IMR-90 (cell line): Measurements from ENCODE around the gene HIVEP3.

ENCODE experiments used
- POLR2A ChIP-seq: IDR thresholded peaks from 2 replicates; pipeline ENCODE4 v1.6.1; 2012; ENCODE audit warnings: mild to moderate bottlenecking, low read depth, low read length
- TF ChIP-seq, protein P1 (sequence below): conservative IDR thresholded peaks from 2 replicates; pipeline ENCODE4 v1.5.1; 2012; ENCODE audit warnings: mild to moderate bottlenecking, low read depth, low read length, improper control_type of control experiment

DNA sequence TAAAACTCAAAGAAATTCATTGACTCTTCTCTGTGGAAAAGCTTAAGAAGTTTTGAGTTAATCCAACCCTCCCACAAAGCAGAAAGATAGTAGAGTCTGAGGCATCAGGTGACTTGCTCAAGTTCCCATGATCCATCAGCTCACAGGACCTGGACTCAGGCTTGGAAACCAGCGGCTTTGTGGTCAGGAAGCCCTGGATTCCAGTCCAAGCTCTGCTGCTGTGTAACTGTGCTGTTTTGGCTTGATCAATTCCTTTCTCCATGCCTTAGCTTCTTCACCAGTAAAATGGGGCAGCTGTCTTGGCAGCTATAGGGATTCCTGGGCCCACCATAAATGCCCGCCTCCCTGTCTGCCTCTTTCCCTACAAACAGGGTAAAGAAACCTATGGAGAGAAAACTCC lies 180.2 kb downstream of the HIVEP3 start:
- TF ChIP-seq POLR2A: no peak
- TF ChIP-seq, protein P1, sequence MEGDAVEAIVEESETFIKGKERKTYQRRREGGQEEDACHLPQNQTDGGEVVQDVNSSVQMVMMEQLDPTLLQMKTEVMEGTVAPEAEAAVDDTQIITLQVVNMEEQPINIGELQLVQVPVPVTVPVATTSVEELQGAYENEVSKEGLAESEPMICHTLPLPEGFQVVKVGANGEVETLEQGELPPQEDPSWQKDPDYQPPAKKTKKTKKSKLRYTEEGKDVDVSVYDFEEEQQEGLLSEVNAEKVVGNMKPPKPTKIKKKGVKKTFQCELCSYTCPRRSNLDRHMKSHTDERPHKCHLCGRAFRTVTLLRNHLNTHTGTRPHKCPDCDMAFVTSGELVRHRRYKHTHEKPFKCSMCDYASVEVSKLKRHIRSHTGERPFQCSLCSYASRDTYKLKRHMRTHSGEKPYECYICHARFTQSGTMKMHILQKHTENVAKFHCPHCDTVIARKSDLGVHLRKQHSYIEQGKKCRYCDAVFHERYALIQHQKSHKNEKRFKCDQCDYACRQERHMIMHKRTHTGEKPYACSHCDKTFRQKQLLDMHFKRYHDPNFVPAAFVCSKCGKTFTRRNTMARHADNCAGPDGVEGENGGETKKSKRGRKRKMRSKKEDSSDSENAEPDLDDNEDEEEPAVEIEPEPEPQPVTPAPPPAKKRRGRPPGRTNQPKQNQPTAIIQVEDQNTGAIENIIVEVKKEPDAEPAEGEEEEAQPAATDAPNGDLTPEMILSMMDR: no peak
